GM23338 (cell line): ENCODE results near the gene LINC00305. TPM values are rescaled to one million over a fixed set of nuclear protein-coding genes. Genes with fewer than 3 reads are reported as not detected.

Experiments used
- ATAC-seq: fragments of 200-7000 bp; cut with Tn5 transposase; 3 replicates; pipeline ENCODE4 v1.9.1; 2020
- DNase-seq: peaks from one replicate; pipeline ENCODE4 v3.0.0-alpha.2; 2015; ENCODE audit warnings: low spot score
- H2AFZ ChIP-seq: fragments of 200-600 bp; sonication (generic); 2 replicates; pipeline ENCODE4 v1.8.0; 2016; ENCODE audit warnings: antibody characterized with exemption, mild to moderate bottlenecking, moderate library complexity
- H3F3A ChIP-seq: fragments of 200-600 bp; sonication (generic); replicated peaks from 2 replicates; pipeline ENCODE4 v1.8.0; 2017; ENCODE audit warnings: antibody characterized with exemption, mixed run types, low read depth
- H3K27ac ChIP-seq: fragments of 200-600 bp; sonication (generic); 2 replicates; pipeline ENCODE4 v1.6.1; 2016; ENCODE audit warnings: low read depth
- H3K27me3 ChIP-seq: fragments of 200-600 bp; sonication (generic); 2 replicates; pipeline ENCODE4 v1.8.0; 2016; ENCODE audit warnings: mild to moderate bottlenecking, mixed run types, moderate library complexity; ENCODE audit not compliant: insufficient read depth
- H3K36me3 ChIP-seq: fragments of 200-600 bp; sonication (generic); 2 replicates; pipeline ENCODE4 v1.8.0; 2016; ENCODE audit warnings: mild to moderate bottlenecking; ENCODE audit not compliant: insufficient read depth
- H3K4me1 ChIP-seq: fragments of 200-600 bp; sonication (generic); 2 replicates; pipeline ENCODE4 v1.8.0; 2016; ENCODE audit warnings: mild to moderate bottlenecking, moderate library complexity; ENCODE audit not compliant: insufficient read depth
- H3K4me2 ChIP-seq: fragments of 200-600 bp; sonication (generic); 2 replicates; pipeline ENCODE4 v1.7.1; 2017; ENCODE audit warnings: mixed run types
- H3K4me3 ChIP-seq: fragments of 200-600 bp; sonication (generic); 2 replicates; pipeline ENCODE4 v1.6.1; 2016; ENCODE audit warnings: mixed run types
- H3K79me2 ChIP-seq: fragments of 200-600 bp; sonication (generic); replicated peaks from 2 replicates; pipeline ENCODE4 v1.8.0; 2017; ENCODE audit warnings: mild to moderate bottlenecking; ENCODE audit not compliant: insufficient read depth
- H3K9me2 ChIP-seq: fragments of 200-600 bp; sonication (generic); 2 replicates; pipeline ENCODE4 v1.8.0; 2017; ENCODE audit not compliant: insufficient read depth
- H4K20me1 ChIP-seq: fragments of 200-600 bp; sonication (generic); replicated peaks from 2 replicates; pipeline ENCODE4 v1.8.0; 2017; ENCODE audit warnings: mild to moderate bottlenecking; ENCODE audit not compliant: insufficient read depth
- H3K27ac Mint-ChIP-seq: 2 replicates; pipeline ENCODE4 v1.8.0; 2020; ENCODE audit warnings: inconsistent platforms, mild to moderate bottlenecking, moderate library complexity, mixed read lengths
- H3K27me3 Mint-ChIP-seq: 3 replicates; pipeline ENCODE4 v1.8.0; 2022; ENCODE audit warnings: low read depth, mild to moderate bottlenecking, moderate library complexity, mixed read lengths, inconsistent platforms; ENCODE audit not compliant: insufficient read depth, poor library complexity
- H3K36me3 Mint-ChIP-seq: 3 replicates; pipeline ENCODE4 v1.8.0; 2021; ENCODE audit warnings: low read depth, mild to moderate bottlenecking, inconsistent platforms, moderate library complexity, mixed read lengths
- H3K4me1 Mint-ChIP-seq: 3 replicates; pipeline ENCODE4 v1.8.0; 2020; ENCODE audit warnings: mild to moderate bottlenecking, inconsistent platforms, mixed read lengths
- H3K4me3 Mint-ChIP-seq: 3 replicates; pipeline ENCODE4 v1.8.0; 2021; ENCODE audit warnings: moderate library complexity, mild to moderate bottlenecking, inconsistent platforms, mixed read lengths
- H3K9me3 Mint-ChIP-seq: 3 replicates; pipeline ENCODE4 v1.8.0; 2020; ENCODE audit warnings: moderate library complexity, mild to moderate bottlenecking, inconsistent platforms, mixed read lengths
- CREB1 ChIP-seq: fragments of 250-450 bp; sonication (Bioruptor Pico); IDR thresholded peaks from 2 replicates; pipeline ENCODE4 v1.5.0; 2020; ENCODE audit warnings: low read depth, mild to moderate bottlenecking, moderate library complexity
- EZH2phosphoT487 ChIP-seq: fragments of 200-600 bp; sonication (generic); IDR thresholded peaks from one replicate; pipeline ENCODE4 v1.8.1; 2018; ENCODE audit warnings: antibody characterized with exemption; ENCODE audit not compliant: unreplicated experiment
- JUNB ChIP-seq: IDR thresholded peaks from one replicate; pipeline ENCODE4 v1.6.1; 2016; ENCODE audit warnings: antibody characterized with exemption; ENCODE audit not compliant: unreplicated experiment
- NANOG ChIP-seq: IDR thresholded peaks from 2 replicates; pipeline ENCODE4 v1.6.1; 2016; ENCODE audit warnings: antibody characterized with exemption, borderline replicate concordance
- ZNF331 ChIP-seq: fragments of 250-450 bp; sonication (Bioruptor Pico); IDR thresholded peaks from 2 replicates; pipeline ENCODE4 v1.5.0; 2020; ENCODE audit warnings: low read depth, mild to moderate bottlenecking, moderate library complexity
- polyA plus RNA-seq: library from polyadenylated mRNA; unstranded; fragments of >200 nt; fragmentation: Nextera tagmentation; extraction: Ambion mirVana; gene quantifications from 2 replicates; pipeline ENCODE4 v1.2.1, GENCODE V29; 2016
- total RNA-seq: library from RNA; depleted of rRNA; stranded (reverse); fragments of >200 nt; shearing (Covaris generic); gene quantifications from 2 replicates; pipeline ENCODE4 v1.2.3, GENCODE V29; 2014
- TF ChIP-seq, protein P1 (sequence below): IDR thresholded peaks from 2 replicates; pipeline ENCODE4 v1.6.1; 2016; ENCODE audit warnings: antibody characterized with exemption
- TF ChIP-seq, protein P2 (sequence below): fragments of 250-450 bp; sonication (Bioruptor Pico); IDR thresholded peaks from 2 replicates; pipeline ENCODE4 v1.5.0; 2020; ENCODE audit warnings: mild to moderate bottlenecking, moderate library complexity
- TF ChIP-seq, protein P3 (sequence below): IDR thresholded peaks from one replicate; pipeline ENCODE4 v1.6.1; 2018; ENCODE audit warnings: antibody characterized with exemption; ENCODE audit not compliant: unreplicated experiment

LINC00305 gene
- total and polyA plus RNA-seq, 2 experiments from 2014 or later = not detected

GRCh38 chr18:64171576-64171975, 22.7 kb upstream of the LINC00305 start:
- no peaks in the 10 kb centered on the region for H3K36me3 ChIP-seq
- Mint-ChIP-seq H3K27me3 (no peaks in the 10 kb centered on the region), H3K27ac (no peak overlapping the region), H3K4me1 (peaks cover 24% of the 10 kb centered on the region), H3K4me3 (no peak overlapping the region), H3K9me3 (peaks cover 12% of the 10 kb centered on the region; the same call in 2 of the 3 replicates), H3K36me3 (peaks cover 10% of the 10 kb centered on the region)
- peaks cover 14% of the 10 kb centered on the region; the same call in 1 of the 2 replicates for H3K9me2 ChIP-seq
- H3K27me3 ChIP-seq = no peaks in the 10 kb centered on the region
- DNase-seq = no peak
- H3K4me3 ChIP-seq = no peak overlapping the region
- ATAC-seq = no peak
- peaks cover 20% of the 10 kb centered on the region for H3K4me1 ChIP-seq
- no peak overlapping the region for H3K4me2 ChIP-seq
- H4K20me1 ChIP-seq = no peaks in the 10 kb centered on the region
- no peaks in the 10 kb centered on the region for H3F3A ChIP-seq
- TF ChIP-seq NANOG (no peak), CREB1 (CRISPR knock-in tag) (no peak), ZNF331 (CRISPR knock-in tag) (no peak)
- no peak overlapping the region for H3K27ac ChIP-seq
- H3K79me2 ChIP-seq = no peaks in the 10 kb centered on the region
- no peak overlapping the region for H2AFZ ChIP-seq

DNA sequence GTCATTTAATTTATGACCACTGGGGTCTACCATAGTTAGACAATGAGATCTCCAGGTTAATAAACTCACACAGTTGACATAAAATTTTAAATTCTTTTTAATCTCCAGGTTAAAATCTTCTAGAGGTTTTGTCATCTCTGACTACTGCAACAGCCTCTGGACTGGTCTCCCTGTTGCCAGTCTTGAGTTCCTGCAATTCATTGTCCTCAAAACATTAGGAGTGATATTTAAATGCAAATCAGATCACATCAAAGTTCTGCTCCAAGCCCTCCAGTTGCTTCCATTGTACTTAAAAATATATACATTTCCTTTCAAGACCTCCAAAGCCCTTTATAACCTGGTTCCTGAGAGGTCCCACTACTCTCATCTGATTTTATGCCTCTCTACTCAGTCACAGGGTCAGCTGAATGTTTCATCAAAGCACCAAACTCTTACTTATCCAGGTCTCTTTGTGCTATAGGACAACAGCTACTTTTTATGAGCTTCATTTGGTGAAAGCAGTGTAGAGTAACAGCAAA, 18.6 kb upstream of the LINC00305 start:
- peak; percentile 68 for ATAC-seq
- Histone ChIP-seq H3K79me2 (no peaks in the 10 kb centered on the region), H3K4me2 (peak overlapping the region; percentile 44; the same call in 1 of the 2 replicates), H3F3A (no peaks in the 10 kb centered on the region), H3K4me1 (peaks cover 43% of the 10 kb centered on the region), H3K4me3 (no peak overlapping the region), H3K36me3 (no peaks in the 10 kb centered on the region), H4K20me1 (no peaks in the 10 kb centered on the region), H3K9me2 (no peaks in the 10 kb centered on the region), H2AFZ (0 out of 2 replicates have a peak overlapping the region, but pooled peaks have one; percentile 12), H3K27ac (0 out of 2 replicates have a peak overlapping the region, but pooled peaks have one; percentile 11), H3K27me3 (no peaks in the 10 kb centered on the region)
- TF ChIP-seq, protein P1, sequence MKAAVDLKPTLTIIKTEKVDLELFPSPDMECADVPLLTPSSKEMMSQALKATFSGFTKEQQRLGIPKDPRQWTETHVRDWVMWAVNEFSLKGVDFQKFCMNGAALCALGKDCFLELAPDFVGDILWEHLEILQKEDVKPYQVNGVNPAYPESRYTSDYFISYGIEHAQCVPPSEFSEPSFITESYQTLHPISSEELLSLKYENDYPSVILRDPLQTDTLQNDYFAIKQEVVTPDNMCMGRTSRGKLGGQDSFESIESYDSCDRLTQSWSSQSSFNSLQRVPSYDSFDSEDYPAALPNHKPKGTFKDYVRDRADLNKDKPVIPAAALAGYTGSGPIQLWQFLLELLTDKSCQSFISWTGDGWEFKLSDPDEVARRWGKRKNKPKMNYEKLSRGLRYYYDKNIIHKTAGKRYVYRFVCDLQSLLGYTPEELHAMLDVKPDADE = no peak
- TF ChIP-seq EZH2phosphoT487 (no peak), JUNB (no peak)
- TF ChIP-seq, protein P2, sequence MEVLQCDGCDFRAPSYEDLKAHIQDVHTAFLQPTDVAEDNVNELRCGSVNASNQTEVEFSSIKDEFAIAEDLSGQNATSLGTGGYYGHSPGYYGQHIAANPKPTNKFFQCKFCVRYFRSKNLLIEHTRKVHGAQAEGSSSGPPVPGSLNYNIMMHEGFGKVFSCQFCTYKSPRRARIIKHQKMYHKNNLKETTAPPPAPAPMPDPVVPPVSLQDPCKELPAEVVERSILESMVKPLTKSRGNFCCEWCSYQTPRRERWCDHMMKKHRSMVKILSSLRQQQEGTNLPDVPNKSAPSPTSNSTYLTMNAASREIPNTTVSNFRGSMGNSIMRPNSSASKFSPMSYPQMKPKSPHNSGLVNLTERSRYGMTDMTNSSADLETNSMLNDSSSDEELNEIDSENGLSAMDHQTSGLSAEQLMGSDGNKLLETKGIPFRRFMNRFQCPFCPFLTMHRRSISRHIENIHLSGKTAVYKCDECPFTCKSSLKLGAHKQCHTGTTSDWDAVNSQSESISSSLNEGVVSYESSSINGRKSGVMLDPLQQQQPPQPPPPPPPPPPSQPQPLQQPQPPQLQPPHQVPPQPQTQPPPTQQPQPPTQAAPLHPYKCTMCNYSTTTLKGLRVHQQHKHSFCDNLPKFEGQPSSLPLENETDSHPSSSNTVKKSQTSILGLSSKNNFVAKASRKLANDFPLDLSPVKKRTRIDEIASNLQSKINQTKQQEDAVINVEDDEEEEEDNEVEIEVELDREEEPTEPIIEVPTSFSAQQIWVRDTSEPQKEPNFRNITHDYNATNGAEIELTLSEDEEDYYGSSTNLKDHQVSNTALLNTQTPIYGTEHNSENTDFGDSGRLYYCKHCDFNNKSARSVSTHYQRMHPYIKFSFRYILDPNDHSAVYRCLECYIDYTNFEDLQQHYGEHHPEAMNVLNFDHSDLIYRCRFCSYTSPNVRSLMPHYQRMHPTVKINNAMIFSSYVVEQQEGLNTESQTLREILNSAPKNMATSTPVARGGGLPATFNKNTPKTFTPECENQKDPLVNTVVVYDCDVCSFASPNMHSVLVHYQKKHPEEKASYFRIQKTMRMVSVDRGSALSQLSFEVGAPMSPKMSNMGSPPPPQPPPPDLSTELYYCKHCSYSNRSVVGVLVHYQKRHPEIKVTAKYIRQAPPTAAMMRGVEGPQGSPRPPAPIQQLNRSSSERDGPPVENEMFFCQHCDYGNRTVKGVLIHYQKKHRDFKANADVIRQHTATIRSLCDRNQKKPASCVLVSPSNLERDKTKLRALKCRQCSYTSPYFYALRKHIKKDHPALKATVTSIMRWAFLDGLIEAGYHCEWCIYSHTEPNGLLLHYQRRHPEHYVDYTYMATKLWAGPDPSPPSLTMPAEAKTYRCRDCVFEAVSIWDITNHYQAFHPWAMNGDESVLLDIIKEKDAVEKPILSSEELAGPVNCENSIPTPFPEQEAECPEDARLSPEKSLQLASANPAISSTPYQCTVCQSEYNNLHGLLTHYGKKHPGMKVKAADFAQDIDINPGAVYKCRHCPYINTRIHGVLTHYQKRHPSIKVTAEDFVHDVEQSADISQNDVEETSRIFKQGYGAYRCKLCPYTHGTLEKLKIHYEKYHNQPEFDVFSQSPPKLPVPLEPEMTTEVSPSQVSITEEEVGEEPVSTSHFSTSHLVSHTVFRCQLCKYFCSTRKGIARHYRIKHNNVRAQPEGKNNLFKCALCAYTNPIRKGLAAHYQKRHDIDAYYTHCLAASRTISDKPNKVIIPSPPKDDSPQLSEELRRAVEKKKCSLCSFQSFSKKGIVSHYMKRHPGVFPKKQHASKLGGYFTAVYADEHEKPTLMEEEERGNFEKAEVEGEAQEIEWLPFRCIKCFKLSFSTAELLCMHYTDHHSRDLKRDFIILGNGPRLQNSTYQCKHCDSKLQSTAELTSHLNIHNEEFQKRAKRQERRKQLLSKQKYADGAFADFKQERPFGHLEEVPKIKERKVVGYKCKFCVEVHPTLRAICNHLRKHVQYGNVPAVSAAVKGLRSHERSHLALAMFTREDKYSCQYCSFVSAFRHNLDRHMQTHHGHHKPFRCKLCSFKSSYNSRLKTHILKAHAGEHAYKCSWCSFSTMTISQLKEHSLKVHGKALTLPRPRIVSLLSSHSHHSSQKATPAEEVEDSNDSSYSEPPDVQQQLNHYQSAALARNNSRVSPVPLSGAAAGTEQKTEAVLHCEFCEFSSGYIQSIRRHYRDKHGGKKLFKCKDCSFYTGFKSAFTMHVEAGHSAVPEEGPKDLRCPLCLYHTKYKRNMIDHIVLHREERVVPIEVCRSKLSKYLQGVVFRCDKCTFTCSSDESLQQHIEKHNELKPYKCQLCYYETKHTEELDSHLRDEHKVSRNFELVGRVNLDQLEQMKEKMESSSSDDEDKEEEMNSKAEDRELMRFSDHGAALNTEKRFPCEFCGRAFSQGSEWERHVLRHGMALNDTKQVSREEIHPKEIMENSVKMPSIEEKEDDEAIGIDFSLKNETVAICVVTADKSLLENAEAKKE (CRISPR knock-in tag) = no peak
- TF ChIP-seq, protein P3, sequence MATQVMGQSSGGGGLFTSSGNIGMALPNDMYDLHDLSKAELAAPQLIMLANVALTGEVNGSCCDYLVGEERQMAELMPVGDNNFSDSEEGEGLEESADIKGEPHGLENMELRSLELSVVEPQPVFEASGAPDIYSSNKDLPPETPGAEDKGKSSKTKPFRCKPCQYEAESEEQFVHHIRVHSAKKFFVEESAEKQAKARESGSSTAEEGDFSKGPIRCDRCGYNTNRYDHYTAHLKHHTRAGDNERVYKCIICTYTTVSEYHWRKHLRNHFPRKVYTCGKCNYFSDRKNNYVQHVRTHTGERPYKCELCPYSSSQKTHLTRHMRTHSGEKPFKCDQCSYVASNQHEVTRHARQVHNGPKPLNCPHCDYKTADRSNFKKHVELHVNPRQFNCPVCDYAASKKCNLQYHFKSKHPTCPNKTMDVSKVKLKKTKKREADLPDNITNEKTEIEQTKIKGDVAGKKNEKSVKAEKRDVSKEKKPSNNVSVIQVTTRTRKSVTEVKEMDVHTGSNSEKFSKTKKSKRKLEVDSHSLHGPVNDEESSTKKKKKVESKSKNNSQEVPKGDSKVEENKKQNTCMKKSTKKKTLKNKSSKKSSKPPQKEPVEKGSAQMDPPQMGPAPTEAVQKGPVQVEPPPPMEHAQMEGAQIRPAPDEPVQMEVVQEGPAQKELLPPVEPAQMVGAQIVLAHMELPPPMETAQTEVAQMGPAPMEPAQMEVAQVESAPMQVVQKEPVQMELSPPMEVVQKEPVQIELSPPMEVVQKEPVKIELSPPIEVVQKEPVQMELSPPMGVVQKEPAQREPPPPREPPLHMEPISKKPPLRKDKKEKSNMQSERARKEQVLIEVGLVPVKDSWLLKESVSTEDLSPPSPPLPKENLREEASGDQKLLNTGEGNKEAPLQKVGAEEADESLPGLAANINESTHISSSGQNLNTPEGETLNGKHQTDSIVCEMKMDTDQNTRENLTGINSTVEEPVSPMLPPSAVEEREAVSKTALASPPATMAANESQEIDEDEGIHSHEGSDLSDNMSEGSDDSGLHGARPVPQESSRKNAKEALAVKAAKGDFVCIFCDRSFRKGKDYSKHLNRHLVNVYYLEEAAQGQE = no peak
- peaks cover 34% of the 10 kb centered on the region for H3K4me1 Mint-ChIP-seq
- peaks cover 5% of the 10 kb centered on the region; the same call in 2 of the 3 replicates for H3K9me3 Mint-ChIP-seq
- H3K27ac Mint-ChIP-seq = peak overlapping the region; percentile 69
- no peak for DNase-seq
- H3K27me3 Mint-ChIP-seq = no peaks in the 10 kb centered on the region
- H3K4me3 Mint-ChIP-seq = peak overlapping the region; percentile 1; the same call in 1 of the 3 replicates
- H3K36me3 Mint-ChIP-seq = peaks cover 2% of the 10 kb centered on the region; the same call in 2 of the 3 replicates
